HG02973 (cell line): ENCODE measurements around the gene BMP6.

Source experiments
- ATAC-seq: cut with Tn5 transposase; IDR thresholded peaks from one replicate; pipeline ENCODE4 v1.9.1; 2021; ENCODE audit warnings: moderate library complexity; ENCODE audit not compliant: unreplicated experiment

BMP6 gene

DNA sequence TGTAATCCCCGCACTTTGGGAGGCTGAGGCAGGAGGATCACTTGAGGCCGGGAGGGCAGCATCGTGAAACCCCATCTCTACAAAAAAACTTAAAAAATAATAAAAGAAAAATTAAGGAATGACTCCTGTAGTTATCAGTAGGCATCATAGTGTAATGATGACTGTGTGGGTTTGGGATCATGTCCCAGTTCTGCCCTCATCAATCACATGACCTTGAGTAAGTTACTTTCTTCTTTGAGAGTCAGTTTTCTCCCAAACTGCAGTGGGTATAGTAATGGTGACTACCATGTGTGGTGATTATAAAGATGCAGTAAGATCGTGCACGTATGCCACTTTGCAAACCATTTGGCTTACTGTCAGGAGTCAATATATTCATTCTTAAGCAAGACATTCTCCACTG lies 95.5 kb downstream of the BMP6 start:
- no peak for ATAC-seq

DNA sequence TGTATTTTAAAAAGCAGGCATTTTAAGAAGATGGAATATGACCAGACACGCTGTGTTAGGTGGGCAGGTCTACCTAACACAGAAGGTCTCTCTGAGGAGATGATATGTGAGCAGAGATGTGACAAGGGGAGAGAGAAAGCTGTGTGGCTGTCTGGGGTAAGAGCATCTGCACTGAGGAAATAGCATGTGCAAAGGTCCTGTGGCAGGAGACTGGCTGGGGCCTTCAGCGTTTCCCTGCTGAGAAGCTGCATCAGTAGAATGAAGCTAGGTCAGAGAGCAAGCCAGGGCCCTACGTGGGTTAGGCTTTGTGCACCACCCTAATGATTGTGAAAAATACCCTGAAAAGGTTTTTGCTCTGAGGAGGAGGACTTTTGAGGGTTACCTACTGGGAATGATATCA lies 97.7 kb downstream of the BMP6 start:
- no peak for ATAC-seq

DNA sequence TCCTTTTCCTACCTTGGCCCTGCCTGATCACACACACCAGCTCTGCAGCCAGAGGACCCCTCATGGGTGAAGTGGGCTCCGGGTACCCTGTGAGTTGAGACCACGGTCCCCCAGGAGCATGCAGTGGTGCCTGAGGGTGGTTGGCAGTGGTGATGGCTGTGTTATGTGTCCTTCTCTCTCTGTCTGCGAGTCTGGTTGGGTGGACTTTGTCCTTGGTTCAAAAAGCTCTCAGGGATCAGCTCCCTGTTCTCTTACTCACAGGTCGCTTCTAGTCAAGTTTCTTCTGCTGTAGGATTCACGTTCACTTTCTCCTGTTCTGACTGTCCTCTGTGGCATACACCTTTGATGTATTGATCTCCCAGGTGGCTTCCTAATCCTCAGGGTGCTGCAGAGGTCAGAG lies 100.1 kb downstream of the BMP6 start:
- no peak for ATAC-seq

DNA sequence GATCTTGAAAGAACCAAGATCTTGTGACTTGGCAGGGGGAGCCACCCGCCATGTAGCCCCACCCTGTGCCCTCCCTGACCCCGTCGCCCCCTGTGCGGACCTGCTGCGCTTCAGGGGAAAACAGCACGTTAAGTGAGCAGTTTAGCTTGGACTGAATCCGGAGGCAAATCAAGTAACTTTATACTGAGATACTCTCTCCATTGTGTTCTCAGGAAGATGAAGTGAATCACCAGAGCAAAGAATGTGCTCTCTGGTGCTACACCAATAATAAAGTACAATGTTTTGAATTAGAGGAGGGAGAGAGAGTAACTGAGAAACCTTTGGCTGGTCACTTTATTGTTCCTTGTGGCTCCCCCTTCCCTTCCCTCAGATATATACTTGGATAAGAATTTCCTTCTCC lies 101.2 kb downstream of the BMP6 start:
- no peak for ATAC-seq

DNA sequence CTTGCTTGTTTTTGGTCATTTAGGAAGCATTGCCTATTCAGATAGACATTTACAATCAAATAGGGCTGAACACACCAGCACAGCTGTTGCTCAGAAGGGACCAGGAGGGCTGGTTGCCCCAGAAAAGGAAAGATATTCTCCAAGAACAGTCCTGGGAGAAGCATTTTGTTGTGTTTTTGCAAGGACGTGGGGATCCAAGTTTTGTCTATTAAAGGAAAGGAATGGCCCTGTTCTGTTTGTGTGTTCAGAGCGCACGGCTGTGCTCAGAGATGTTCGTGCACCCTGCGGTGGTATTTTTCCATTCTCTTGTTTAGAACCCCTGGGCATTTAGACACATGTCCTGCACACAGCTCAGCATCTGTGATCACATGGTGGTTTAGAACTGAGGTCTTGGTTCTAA lies 102.2 kb downstream of the BMP6 start:
- no peak for ATAC-seq

DNA sequence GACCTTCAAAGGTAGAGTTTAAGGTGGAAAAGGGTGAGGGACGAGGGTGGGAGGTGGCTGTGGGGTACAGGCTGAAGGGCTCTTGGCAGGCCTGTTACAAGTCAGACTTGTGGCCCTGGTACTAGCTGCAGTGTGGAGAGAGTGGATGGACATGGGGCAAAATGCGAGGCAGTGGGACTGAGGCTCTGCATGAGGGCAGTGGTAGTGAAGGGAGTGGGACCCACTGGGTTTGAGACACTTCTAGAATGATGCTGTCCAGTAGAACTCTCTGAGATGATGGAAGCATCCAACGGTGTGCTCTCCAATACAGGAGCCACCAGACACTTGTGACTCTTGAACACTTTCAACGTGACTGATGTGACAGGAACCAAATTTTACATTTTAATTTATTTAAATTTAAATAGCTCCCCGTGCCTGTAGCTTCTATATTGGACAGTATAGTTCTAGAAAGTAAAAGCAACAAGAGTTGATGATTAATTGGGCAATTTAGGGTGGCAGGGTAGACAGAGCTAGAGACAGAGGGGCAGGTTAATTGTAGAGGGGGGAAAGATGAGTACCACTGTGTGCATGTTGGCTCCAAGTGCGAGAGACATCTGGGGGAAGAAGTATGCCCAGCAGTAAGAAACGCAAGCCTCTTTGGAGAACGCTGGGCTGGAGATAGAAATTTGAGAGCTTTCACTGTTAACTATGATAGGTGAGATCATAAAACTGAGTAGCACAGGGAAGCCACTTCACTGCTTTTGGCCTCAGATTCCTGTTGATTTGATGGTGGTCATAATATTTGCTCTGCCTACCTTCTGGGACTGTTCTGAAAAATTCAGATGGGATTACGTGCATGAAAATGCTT lies 107.2 kb downstream of the BMP6 start:
- ATAC-seq, result no peak

DNA sequence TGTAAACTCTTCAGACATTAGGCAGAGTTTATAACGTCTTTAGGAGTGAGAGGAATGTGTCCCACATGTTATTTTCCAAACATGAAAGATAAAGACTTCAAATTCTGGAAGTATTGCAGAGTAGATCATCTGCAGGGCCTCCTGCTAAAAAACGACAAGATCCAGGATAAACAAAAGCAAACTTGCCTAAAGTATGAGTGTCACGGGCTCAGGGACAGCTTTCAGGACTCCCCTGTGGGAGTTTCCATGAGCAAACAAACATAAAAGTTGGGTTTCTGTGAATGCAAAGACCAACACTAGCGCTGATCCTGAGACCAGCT lies 107.8 kb downstream of the BMP6 start:
- no peak for ATAC-seq

DNA sequence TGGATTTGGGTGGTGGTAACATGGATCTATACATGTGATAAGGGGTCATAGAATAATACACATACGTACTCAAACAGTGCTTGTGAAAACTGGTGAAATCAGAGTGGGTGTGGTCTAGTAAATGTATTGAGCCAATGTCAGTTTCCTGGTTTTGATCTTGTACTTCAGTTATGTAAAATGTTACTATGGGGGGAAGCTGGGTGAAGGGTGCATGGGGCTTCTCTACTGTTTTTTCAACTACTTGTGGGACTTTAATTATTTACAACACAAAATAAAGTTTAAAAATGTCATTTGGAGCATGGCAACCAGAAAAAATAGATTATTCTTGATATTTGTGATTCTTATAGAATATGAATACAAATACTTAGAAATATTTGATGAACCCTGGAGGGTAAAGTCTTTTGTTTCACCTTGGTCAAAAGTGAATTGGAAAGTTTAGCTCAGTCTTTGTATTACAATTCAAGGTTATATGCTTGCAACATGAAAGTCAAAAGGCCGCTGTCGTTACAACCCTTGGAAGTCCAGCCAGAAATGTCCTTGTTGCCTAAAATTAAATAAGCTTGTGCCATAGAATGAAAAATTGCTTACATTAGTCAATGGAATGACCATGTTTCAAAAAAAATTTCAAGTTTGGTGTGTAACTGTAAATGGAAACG lies 110.6 kb downstream of the BMP6 start:
- ATAC-seq, result no peak

DNA sequence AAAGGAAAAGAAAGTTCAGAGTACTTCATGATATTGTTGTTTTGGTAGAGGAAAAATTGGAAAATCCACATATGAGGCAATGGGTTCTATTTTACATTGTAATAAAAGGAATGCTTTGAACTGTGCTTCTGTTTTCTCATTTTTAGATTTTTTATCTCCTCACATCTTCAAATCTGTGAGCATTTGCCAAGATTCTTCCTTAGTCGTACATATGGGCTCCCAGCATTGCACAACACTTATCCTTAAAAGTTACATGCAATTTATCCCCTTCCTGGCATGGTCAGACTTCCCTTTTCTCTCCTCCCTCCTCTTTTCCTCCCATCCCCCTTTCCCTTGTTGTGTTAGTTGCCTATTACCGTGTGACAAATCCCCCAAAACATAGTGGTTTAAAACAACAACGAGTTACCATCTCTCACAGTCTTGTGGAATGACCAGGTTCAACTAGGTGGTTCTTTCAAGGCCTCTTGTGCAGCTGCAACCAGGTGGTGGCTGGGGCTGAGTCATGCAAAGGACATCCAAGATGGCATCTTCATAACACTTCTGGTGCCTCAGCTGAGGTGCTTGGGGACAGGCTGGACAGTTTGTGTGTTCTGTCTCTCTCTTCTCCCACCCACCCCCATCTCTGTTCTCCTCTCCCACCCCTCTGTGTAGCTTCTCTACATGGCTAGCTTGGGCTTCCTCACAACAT lies 116.0 kb downstream of the BMP6 start:
- ATAC-seq, result no peak

DNA sequence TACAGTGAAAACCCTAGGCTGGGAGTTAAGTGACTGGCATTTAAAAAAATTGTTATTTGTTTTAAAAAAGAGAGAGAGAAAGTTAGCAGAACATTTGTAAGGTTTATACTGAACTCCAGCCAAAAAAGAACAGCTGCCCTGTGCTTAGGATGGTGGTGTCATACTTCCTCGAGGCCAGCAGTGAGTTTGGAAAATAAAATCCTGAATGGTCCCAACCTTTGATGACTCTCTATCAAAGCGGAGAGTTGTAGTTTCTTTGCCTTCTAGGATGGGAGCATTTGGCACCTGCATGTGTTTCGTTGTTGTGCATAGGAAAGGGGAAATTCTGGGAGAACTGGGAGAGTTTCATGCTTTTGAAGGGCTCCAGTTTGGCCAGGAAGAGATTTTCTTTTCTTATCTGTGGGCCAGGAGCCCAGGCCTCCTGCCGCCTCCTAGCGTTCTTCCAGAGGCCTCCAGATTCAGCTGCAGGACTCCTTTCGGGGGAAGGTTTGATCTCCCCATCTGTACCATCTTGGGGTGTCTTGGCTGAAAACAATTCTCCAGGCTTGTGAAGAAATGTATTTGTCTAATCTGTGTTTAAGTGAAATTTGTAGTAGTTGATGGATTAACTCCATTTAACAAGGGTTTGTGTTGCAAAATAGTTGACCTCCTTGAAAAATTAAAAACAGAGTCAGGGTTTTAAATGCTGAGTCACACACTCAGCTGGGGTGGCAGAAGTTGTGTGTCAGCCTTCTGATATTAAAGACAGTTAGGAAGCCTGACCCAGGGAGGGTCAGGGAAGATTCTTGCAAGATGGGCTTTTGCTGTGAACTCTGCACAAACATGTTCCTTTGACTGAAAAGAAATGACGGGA lies 121.3 kb downstream of the BMP6 start:
- ATAC-seq, result no peak

DNA sequence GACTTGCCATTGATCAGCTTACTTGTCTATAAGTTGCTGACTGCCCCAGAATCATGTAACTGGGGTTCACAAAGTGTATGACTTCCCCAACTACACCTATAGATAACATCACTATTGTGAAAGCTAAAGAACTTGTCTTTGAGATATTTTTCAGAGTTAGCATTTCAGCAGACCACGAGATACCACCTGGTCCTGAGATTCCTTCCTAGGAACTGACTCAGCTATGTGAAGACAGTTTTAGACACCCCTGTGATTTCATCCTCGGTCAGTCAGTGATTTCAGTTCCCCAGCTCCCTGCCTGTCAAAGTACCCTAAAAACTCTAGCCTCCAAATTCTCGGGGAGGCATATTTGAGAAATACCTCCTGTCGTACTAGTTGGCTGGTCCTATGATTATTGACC lies 122.3 kb downstream of the BMP6 start:
- ATAC-seq, result no peak

DNA sequence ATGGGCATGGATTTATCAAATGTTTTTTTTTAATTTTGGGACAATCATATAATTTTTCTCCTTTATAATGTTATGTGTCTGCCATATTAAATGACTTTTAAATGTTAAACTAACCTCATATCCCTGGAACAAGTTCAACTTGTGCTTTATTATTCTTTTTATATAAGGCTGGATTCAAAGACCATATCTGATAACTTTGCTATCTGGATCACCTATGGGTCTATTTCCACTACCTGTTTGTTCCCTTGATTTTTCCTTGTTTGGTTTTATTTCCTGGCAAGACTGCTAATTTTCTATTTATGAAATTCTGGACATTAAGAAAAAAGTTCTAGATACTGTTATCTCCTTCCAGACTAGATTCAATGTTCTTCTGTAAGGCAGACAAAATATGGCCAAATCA lies 125.9 kb downstream of the BMP6 start:
- ATAC-seq, result no peak

DNA sequence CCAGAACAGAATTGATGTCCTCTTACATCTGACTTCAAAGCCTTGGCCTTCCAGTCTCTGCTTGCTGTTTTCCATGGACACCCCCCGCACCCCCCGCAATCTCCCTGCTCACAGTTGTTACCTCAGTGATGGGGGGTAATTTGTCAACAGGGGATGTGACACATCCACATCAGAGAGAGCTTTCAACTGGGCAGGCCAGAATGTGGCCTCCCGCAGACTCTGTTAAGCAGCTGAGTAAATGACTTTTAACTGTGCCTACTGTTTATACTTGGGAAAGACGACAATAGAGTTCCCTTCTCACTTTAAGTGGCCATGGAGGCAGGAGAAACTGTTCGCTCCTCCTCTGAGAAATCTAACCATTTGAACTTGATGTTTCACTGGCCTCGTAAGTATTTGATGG lies 133.7 kb downstream of the BMP6 start:
- ATAC-seq, result no peak

DNA sequence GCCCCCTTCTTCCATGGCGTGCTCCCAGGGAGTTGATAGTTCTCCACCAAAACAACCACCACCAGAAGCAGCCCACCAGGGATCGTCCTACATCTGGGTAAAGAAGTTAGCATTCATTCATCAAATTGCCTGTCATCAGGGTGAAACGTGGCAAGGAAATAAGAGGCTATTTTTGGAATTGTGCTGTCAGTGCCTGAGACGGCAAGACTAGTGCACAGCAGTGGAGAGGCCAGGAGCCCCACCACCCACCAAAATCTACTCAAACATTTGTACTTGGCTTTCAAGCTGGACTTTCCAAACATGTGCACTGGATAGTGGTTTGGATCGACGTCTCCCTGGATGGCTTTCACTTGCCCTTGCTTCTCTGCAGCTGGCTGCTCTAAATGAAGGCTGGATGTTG lies 139.9 kb downstream of the BMP6 start:
- ATAC-seq, result no peak

DNA sequence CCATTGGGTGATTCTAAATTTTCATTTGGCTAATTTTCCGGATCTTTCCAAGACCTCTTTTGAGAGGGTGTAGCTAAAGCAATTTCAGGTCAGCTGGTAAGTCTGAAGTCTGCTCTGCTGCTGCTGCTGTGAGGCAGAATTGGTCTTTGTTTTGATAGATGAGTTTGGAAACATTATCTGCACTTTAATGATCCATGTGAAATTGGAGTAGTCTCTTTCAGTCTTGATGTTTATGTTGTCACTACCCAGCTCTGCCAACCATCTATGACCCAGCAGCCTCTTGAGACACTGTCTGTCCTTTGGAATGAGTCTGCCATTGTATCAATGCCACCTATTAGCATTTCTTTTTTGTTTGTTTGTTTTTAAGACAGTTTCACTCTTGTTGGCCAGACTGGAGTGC lies 140.6 kb downstream of the BMP6 start:
- ATAC-seq, result no peak

DNA sequence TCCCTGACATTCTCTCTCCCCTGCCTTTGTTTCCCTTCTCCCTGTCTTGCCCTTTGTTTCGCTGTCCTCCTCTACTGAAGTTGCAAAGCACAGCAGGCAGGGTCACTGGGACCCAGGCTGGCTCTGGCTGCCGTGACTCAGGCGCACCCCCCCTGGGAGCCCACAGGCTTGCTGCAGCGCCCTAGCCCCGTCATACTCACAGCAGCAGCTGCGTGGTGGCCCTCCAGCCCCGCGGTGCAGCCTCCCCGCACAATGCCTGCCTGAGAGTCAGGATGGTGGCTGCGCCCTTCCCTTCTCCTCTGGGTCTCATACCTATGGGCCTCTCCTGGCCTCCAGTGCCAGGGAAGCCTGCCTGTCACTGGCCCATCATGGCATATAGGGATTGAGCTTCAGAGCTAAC lies 143.0 kb downstream of the BMP6 start:
- ATAC-seq, result no peak

DNA sequence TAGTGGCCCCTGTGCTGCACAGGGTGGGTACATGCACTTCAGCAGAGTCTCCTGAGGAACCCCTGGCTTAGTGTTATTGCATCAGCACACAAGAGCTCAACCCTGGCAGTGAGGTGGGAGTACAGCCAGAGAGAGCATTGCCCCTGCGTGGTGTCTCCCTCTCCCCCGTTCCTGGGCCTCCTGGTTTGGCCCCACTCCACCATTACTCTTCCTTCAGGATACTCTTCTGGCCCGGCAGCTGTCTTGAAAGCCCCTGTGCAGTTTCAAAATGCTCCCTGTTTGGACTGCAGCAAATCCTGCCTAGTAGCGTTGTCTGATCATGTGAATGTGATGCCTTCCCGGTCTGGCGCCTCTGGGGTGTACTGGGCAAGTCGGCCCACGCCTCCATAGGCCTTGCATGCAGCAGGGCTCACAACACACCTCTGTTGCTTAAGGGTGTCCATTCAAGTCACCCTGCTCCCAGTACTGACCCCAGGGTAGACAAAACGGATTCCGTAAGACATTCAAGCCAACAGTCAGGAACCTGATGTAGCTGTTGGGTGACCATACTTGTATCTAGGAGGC lies 152.6 kb downstream of the BMP6 start:
- ATAC-seq, result no peak

DNA sequence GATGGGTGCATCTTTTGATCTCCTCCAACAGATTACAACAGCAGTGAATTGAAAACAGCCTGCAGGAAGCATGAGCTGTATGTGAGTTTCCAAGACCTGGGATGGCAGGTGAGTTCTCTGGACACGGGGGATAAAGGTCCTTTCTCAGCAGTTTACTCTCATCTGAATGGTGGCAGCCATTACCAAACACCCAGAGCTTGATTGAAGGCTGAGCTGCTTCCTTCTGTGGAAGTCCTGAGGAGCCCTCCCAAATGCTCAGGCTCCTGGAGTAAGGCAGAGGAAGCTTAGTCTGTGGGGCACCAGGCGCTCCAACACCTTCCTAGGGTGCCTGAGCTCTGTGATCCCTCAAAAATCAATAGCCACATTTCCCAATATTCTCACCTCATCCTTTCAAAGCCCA lies 153.1 kb downstream of the BMP6 start:
- ATAC-seq, result no peak

DNA sequence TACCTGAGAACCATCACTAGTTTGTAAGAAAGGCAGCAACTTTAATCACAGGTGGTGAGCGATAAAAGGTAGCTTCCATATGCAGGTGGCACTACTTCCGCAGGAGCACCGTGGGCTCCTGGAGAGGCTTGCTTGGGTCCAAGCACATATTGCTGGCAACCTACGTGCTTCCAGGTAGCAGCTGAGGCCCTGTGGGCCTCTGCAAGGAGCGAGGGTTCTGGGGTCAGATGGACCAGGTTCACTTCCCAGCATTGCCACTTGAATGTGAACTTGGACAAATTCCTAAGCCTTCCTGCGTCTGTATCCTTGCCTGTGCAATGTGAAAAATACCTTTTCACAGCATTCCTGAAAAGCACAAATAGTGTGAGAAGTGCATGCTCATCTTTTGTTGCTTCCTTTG lies 153.7 kb downstream of the BMP6 start:
- ATAC-seq, result no peak

DNA sequence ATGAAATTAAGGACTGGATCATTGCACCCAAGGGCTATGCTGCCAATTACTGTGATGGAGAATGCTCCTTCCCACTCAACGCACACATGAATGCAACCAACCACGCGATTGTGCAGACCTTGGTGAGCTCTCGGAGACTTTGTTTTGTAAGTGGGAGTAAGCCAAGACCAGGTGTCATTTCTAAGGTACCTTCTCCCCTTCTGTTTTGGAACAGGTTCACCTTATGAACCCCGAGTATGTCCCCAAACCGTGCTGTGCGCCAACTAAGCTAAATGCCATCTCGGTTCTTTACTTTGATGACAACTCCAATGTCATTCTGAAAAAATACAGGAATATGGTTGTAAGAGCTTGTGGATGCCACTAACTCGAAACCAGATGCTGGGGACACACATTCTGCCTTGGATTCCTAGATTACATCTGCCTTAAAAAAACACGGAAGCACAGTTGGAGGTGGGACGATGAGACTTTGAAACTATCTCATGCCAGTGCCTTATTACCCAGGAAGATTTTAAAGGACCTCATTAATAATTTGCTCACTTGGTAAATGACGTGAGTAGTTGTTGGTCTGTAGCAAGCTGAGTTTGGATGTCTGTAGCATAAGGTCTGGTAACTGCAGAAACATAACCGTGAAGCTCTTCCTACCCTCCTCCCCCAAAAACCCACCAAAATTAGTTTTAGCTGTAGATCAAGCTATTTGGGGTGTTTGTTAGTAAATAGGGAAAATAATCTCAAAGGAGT lies 154.2 kb downstream of the BMP6 start:
- ATAC-seq, result no peak
